SH-SY5Y (cell line): ENCODE measurements around the gene HEG1.

ENCODE experiments used
- GATA2 ChIP-seq: IDR thresholded peaks from 2 replicates; pipeline ENCODE4 v1.6.1; 2011; ENCODE audit warnings: mild to moderate bottlenecking, low read depth, low read length
- GATA3 ChIP-seq: IDR thresholded peaks from 2 replicates; pipeline ENCODE4 v1.6.1; 2011; ENCODE audit warnings: low read depth, mild to moderate bottlenecking, low read length, moderate library complexity

The HEG1 gene

DNA sequence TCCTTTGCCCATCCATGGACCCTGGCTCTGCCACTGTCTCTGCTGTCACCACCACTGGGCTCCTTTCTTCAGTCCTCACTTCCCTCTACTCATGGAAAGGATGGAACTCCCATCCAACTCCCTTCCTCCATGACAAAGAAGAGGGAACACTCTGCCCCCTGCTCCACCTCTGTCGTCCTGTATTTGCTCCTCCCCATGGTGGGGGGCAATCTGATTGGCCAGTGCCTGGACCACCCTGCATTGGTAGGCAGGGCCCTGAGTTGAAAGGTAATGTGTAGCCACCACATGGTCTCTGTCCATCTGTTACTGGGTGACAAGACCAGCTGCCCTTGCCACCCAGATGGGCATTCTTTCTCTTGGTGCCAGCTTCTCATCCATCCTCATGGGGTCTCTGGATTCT lies 20.7 kb upstream of the HEG1 start:
- TF ChIP-seq GATA2 (no peak), GATA3 (no peak)

DNA sequence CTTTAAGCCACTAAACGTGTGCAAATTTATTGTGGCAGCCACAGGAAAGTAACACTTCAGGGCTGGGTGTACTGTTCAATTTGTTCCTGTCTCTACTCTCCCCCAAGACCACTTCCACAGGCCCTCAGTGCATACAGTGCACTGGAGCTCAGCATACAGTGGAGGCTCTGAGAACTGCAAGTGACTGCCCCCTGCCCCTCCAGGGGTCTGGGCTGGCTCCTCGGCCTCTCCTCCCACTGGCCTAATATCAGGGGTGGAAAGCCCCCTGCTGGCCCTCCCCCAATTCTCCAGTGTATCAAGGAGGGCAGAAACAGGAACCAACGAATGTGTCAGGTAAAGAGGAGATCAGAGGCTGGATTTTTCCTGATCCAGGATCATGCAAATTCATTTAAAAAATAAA lies 19.9 kb upstream of the HEG1 start:
- no peak for TF ChIP-seq GATA2
- TF ChIP-seq GATA3, result no peak

DNA sequence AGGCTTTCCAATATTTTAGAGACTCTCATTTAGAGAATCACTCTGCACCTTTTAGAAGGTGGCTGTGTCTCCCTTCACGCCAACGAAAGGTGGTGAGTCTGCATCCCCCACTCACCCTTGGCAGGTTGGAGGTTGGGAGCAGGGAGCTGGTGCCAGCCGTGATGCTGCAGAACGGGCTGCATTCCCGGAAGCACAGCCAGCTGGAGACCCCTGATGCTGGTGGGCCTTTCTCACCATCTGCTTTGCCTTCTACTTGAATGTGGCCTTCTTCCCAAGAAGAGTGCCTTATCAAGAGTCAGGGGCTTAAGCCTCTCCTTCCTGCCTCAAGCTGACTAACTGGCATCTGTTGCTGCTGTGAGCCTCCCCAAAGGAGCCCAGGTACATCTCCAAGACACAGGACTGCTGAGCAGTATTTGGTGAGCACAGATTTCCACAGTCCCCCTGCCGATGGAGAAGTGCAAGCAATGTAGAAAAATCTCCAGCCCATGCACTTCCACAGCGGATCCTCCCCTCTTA lies 17.7 kb upstream of the HEG1 start:
- TF ChIP-seq GATA2 (no peak), GATA3 (no peak)

DNA sequence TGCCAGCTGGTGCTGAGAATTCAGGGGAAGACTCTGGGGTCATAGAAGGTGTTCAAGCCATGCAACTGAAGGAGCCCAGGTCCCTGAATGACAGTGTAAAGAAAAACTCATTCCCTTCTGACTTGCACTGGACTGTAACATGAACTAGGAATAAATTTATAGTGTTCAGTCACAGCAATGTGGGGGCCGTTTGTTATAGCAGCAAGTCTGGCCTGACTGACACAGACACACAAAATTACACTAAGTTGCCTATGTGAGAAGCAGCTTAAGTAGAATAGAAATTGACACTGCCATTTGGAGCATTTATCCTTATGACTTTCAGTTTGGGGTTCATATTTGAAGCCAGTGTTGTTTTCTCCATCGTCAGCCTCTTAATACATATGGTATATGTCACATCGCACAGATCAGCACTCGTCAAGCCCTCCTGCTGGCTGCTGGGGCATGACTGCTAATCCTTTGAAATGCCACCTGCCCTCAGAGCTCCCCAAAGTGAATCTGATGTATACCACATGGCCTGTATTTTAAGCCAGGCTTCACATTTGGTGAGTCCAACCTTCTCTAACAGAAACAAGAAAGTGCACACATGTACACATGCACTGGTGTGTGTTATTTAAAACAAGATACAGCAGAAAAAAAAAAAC lies 17.1 kb upstream of the HEG1 start:
- TF ChIP-seq GATA2 (no peak), GATA3 (no peak)

DNA sequence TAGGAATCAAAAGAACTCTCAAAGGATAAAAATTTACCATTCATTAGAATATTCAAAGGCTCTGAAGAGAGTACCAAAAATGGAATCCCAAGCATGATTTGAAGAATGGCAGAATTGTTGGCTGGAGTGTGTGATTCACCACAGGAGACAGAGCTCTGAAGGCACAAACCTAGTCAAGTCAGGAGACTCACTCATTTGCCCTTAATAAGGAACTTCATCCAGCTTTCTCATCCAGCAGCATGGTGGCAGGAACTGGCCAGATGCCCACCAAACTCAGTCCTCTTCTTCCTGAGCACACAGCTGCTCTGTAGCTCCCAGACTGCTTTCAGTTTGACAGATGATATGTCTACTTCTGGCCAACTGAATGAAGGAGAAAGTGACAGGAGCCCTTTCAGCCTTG lies 16.5 kb upstream of the HEG1 start:
- TF ChIP-seq GATA2, result no peak

DNA sequence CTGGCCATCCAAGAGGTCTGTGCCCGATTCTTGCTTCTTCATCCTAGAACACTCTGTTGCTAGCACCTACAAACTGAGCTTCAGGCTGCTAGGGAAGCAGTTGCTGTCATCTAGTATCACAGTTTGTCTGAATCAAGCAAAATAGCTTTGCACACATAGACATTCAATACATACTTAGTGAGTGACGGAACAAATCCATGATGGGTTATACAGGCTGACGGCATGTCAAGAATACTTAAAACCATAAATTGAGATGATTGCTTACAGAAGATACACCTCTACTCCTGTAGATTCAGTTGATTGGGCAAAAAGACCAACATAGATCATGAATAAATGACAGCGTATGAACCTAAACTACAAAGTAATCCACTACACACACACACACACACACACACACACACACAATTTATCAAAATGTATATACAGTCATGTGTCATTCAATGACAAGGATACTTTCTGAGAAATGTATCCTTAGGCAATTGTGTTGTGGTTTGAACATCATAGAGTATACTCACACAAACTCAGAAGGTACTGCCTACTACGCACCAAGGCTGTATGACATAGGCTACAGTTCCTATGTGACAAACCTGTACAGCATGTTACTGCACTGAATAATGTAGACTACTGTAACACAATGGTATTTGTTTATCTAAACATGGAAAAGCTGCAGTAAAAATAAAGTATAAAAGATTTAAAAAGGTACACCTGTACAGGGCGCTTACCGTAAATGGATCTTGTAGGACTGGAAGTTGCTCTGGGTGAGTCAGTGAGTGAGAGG lies 14.4 kb upstream of the HEG1 start:
- TF ChIP-seq GATA3 (no peak), GATA2 (no peak)

DNA sequence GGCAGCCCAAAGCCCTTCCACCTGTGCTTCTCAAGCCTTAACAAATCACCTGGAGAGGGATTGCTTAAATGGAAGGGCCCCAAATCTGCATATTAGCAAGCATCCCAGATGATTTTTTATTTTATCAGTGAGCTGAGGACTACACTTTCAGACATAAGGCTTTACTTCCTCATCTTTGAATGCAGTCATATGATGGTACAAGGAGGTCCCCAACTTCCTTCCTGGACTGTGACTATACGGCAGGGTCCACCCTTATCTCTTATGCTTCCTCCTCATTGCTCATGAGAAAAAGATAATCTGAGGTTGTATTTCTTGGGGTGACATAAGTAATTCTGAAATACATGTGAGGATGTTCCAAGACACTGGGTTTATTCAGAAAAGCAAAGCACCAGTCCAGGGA lies 13.7 kb upstream of the HEG1 start:
- no peak for TF ChIP-seq GATA3
- no peak for TF ChIP-seq GATA2

DNA sequence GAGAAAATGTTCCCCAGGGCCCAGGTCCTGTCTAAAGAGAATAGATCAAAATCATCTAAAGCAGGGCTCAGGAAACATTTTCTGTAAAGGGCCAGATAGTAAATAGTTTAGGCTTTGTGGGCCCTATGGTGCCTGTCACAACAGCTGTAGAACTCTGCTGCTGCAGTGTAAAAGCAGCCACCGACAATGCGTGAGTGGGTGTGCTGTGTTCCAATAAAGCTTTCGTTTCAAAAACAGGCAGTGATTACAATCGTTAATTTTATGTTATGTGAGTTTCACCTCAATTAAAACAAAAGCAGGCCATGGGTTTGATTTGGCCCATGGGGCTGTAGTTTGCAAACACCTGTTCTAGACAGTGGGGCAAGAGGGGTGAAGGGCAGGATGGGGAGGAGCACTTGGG lies 12.5 kb upstream of the HEG1 start:
- TF ChIP-seq GATA3, result no peak
- no peak for TF ChIP-seq GATA2

DNA sequence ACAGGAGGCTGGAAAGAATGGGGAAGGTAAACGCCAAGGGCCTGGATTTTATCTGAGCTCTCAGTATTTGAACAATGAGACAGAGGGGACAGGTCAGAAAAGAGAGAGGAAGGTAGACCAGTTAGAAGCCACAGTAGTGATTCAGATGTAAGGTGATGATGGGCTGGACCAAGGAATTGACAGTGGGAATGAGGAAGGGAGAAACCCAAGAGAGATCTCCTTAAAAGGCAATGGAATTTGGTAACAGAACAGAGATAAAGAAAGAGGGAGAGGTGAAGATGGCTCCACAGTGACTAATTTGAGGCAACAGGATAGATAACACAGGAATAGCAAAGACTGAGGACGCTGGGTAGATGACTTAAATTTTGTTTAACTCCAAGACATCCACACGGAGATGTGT lies 11.4 kb upstream of the HEG1 start:
- TF ChIP-seq GATA3, result no peak
- TF ChIP-seq GATA2, result no peak

DNA sequence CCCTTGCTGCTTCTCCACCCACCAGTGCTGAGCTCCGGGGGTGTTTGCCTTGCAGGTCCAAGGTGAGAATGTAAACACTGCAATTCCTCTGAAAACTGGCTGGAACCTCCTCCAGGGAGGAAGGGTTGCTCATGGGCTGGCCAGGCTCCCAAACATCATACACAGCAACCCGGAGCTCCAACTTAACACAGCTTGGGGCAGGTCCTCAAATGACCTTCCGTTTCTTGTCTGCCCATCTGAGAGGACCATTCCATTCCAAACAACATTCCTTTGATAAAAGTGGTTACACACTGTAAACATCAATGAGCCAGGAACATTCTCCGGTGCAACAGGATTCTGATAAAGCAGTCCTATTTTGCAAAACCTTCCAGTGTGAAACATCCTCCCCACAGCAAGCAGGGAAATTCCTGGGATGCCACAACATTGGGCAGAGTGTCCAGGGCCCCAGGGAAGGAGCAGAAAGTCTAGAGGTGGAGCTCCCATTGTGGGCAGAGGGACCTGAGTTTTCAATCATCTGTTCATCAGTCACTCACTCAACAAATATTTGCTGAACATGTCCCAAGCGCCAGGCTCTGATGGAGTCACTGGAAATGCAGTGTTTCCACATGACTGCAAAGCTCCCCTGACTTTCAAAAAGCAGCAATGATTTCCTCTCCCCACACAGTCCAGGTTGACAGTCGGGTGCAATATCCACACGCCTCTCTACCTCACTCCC lies 7.3 kb upstream of the HEG1 start:
- TF ChIP-seq GATA3 (no peak), GATA2 (no peak)

DNA sequence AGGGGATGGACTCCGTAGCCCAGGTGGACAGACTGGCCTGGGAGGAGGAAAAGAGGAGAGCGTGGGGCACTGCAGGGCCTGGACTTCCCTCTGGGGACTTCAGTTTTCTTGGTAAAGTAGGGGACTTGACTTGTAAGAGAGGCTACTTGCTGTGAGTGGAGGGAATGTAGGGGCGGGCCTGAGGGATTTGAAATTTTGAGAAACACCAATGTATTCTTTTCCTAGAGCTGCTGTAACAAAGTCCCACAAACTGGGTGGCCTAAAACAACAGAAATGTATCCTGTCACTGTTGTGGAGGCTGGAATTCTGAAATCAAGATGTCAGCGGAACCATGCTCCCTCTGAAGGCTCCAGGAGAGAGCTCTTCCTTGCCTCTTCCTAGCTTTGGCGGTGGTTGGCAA lies 5.8 kb upstream of the HEG1 start:
- TF ChIP-seq GATA2, result no peak

DNA sequence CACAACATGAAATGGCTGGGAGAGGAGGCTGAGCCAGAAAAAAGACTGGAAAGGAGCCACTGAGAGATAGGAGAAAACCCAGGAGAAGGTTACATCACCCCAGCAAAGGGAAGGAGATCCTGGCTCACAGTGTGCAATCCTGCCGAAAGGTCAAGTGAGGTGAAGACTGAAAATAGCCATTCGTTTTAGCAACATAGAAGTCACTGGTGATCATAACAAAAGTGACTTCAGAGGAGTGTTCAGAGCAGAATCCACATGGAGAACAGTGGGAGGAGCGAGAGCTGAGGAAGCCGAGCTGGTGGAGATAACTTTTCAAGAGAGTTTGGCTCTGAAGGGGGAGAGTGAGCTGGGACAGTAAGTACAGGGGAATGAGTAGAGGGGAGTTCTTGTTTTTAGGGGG lies 5.4 kb upstream of the HEG1 start:
- TF ChIP-seq GATA2, result no peak
- TF ChIP-seq GATA3, result no peak

DNA sequence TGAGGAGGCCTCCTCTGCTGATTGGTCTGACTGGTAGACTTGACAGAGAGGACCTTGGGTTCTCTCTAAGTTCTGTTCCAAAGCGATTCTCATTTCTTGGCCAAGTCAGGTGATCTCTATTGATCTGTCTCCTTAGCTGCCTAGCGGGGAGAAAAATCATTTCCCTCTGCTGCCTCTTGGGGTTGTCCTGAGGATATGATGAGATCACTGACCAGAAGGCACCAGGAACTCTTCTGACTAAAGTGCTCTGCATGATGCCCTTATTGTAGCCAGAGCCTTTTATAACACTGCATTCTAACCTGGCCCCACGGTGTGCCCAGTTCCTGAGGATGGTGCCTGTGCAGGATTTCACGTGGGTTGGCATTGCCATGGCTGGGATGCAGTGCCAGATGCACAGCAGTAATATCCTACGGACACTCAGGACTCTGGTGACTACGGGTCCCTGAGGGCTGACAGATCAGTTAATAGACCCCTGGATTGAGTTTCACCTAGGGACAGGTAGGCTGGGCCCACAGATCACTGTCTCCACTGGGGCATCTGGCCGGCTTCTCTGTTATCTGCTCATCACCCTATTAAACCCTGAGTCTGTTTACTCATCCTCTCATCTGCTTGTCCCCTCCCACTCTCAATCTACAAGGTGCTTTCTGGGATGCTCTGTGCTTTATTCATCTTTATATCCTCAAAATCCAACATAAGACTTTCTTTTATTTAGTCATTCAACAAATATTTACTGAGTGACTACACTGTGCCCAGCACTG lies 3.9 kb upstream of the HEG1 start:
- TF ChIP-seq GATA2, result peak; percentile 39; the same call in 1 of the 2 replicates
- TF ChIP-seq GATA3, result no peak

DNA sequence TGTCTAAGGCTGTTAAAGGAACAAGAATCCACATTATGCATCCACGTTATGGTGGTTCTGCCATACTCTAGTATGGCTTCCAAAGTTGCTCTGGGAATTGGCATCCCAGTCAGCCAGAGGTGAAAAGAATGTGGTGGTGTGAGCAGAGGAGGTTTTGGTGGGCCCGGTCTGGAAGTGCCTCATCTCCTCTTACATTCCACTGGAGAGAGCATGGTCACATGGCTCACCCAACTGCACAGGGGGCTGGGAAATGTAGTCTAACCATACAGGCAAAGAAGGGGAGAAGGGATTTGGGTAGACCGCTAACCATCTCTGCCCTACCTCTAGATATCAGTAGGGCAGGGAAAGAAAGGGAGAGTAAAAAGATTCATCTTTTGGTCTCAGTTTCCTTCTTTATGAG lies 3.2 kb upstream of the HEG1 start:
- no peak for TF ChIP-seq GATA2
- no peak for TF ChIP-seq GATA3
